ENCODE results near the gene TLR9.

DNA sequence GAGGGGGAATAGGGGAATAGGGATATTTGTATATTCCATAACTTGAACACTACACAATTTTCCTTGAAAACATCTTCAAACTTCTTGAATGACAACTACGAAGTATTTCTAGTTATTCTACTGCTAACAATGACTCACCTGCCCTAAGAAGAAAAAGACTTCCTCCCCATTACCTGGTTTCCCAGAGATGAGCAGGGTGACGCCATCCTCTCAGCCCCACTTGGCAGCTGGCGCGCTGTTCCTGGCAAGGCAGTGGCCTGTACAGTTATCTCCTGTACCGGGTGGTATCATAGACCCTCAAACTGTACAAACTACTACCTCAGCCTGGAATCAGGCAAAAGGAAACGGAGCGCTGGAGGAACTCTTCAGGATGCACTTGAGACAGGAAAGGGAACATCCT lies 42.6 kb upstream of the TLR9 start:
- TF ChIP-seq, protein P1, sequence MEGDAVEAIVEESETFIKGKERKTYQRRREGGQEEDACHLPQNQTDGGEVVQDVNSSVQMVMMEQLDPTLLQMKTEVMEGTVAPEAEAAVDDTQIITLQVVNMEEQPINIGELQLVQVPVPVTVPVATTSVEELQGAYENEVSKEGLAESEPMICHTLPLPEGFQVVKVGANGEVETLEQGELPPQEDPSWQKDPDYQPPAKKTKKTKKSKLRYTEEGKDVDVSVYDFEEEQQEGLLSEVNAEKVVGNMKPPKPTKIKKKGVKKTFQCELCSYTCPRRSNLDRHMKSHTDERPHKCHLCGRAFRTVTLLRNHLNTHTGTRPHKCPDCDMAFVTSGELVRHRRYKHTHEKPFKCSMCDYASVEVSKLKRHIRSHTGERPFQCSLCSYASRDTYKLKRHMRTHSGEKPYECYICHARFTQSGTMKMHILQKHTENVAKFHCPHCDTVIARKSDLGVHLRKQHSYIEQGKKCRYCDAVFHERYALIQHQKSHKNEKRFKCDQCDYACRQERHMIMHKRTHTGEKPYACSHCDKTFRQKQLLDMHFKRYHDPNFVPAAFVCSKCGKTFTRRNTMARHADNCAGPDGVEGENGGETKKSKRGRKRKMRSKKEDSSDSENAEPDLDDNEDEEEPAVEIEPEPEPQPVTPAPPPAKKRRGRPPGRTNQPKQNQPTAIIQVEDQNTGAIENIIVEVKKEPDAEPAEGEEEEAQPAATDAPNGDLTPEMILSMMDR (IDR thresholded peaks at IDR 0.05), result no peak
- no peak for TF ChIP-seq POLR2A (IDR thresholded peaks at IDR 0.05)

Measured in lower leg skin (tissue), 3 donors.